NCI-H2227 treated with DMSO at 0.1 percent for 48 hours (cell line): ENCODE results near the gene C8G.

Experiments
- DNase-seq: peaks from one replicate; lab custom pipeline; 2025; lab: John Stamatoyannopoulos, UW

The C8G gene

DNA sequence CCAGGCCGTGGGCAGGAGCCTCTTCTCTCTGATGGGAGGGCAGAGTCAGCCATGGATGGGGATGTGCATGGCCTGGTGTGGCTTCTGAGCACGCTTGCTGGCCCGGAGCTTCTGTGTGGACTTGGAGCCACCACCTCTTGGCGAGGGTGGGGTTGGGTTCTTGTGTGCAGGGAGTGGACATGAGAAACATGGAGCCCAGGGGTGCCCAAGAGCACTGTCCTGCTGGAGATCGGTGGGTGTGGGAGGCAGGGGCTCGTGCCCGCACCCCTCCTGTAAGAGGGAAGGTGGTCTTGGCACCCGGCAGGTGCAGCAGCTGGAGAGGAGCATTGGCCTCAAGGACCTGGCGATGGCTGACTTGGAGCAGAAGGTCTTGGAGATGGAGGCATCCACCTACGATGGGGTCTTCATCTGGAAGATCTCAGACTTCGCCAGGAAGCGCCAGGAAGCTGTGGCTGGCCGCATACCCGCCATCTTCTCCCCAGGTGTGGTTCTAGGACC is 24.3 kb upstream of the C8G start:
- DNase-seq = no peak

- DNase-seq = no peak
Observed at GRCh38 chr9:136921307-136921706, 23.7 kb upstream of the C8G start.

DNA sequence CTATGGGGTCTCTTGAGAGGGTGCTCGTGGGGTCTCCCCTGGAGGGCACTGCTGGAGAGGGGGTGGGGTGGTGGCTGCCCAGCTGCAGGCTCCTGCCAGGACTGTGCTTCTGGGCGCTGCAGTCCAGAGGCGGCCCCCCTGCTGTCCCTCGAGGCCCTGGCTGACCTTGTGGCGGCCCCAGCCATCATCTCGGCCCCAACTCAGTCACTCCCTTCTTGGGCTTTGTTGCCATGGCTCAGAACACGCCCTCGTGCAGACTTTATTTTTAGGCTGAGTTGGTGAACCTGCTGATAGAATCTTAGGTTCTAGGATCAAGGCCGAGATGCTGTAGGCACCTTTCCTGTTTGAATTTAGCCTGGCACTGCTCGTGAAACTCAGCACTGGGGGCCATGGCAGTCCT is 23.3 kb upstream of the C8G start:
- DNase-seq = no peak

DNA sequence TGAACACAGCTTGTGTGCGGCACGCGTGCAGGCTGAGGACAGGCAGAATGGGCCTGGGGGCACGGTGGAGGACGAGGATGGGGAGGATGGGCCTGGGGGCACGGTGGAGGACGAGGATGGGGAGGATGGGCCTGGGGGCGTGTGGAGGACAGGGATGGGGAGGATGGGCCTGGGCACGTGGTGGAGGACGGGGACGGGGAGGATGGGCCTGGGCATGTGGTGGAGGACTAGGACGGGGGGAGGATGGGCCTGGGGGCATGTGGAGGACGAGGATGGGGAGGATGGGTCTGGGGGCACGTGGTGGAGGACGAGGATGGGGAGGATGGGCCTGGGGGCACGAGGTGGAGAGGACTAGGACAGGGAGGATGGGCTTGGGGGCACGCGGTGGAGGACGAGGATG is 22.5 kb upstream of the C8G start:
- DNase-seq = no peak

- DNase-seq = no peak
Observed at GRCh38 chr9:136923881-136924280, 21.2 kb upstream of the C8G start.

DNA sequence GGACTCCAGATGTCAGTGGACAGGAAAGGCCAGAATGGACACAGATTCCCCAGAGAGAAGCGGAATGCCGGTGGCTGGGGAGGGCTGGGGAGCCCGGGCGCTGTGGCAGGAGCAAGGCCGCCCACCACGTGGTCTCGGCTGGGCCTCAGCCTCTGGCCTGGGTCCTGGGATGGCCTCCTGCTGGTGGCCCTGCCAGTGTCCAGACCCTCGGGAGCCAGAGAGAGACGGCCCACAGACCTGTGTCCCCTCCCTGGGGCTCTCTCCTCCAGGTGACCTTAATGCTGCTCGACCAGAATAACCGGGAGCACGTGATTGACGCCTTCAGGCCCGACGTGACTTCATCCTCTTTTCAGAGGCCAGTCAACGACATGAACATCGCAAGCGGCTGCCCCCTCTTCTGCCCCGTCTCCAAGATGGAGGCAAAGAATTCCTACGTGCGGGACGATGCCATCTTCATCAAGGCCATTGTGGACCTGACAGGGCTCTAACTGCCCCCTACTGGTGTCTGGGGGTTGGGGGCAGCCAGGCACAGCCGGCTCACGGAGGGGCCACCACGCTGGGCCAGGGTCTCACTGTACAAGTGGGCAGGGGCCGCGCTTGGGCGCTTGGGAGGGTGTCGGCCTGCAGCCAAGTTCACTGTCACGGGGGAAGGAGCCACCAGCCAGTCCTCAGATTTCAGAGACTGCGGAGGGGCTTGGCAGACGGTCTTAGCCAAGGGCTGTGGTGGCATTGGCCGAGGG is 19.5 kb upstream of the C8G start:
- no peak for DNase-seq

- no peak for DNase-seq
Observed at GRCh38 chr9:136926154-136926704, 18.8 kb upstream of the C8G start.

DNA sequence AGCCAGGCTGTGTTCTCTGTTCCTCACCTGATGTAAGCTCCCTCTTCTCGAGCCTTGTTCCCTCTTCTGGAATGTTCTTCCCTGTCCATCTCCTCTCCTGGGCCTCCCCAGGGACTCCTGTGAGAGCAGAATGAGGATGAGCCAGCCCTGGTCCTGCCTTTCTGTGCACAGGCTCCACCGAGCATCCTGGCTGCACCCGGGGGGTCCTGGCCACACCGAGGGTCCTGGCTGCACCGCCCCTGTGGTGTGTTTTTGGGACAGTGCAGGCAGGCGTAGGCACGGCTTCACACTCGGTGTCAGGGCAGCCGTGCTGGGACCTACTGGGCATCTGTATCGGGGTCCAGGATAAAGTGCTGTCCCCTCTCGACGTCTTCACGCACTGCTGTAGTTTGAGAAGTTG is 18.3 kb upstream of the C8G start:
- DNase-seq = no peak

GRCh38 chr9:136927343-136928271 is 17.4 kb upstream of the C8G start:
- no peak for DNase-seq

GRCh38 chr9:136928591-136928990 is 16.5 kb upstream of the C8G start:
- DNase-seq = no peak

GRCh38 chr9:136930014-136930413 is 15.0 kb upstream of the C8G start:
- DNase-seq = no peak

GRCh38 chr9:136931611-136932130 is 13.4 kb upstream of the C8G start:
- DNase-seq = no peak

GRCh38 chr9:136934277-136934676 is 10.8 kb upstream of the C8G start:
- no peak for DNase-seq

- DNase-seq = no peak
Observed at GRCh38 chr9:136935651-136936050, 9.4 kb upstream of the C8G start.

DNA sequence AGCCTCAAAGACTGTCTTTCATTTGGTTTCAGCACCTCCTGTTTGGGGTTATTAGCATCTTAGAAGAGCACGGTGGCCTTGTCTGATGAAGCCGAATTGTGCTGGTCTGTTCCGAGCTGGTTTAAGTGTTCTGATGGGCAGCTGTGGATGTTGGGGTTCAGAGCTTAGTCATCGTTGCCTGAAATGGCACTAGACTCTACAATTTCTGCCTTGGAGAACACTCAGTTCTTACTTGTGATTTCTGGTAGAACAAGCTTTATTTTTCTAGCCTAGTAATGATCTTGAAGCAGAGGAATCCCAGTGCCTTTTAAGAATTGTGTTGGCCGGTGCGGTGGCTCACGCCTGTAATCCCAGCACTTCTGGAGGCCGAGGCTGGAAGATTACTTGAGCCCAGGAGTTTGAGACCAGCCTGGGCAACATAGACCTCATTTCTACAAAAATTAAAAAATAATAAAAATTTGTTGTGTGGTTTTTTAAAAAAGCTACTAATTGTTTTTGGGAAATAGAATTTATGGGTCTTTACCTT is 8.3 kb upstream of the C8G start:
- no peak for DNase-seq

DNA sequence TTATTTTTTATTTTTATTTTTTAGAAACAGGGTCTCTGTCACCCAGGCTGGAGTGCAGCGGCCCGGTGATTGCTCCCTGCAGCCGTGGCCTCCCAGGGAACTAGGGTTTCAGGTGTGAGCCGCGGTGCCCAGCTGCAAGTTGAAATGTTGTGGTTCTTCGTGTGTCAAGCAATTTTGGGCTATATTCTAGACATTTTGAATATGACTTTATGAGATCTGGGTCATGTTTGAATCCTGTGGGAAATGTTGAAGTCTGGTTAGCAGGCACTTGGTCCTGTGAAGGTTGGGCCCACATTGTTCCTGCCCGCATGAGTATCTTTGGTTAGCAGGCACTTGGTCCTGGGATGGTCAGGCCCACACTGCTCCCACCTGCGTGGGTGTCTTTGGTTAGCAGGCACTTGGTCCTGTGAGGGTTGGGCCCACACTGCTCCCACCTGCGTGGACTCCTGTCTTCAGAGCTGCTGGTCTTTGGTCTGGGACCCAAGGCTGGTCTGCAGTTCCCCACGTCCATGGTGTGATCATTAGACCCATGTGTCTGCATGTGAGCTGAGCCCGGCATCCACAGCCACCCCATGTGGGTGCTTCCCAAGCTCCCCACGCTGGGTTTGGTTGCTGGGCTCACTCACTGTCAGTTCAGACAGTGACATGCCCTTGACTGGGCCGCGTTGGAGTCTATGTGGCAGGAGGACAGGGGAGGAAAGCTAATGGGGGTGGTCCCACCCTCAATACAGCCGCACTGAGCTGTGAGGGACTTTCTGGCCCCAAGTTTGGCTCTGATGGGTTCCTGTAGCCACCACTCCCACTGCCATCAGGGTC is 7.6 kb upstream of the C8G start:
- no peak for DNase-seq

- DNase-seq = no peak
Observed at GRCh38 chr9:136939431-136939995, 5.5 kb upstream of the C8G start.

DNA sequence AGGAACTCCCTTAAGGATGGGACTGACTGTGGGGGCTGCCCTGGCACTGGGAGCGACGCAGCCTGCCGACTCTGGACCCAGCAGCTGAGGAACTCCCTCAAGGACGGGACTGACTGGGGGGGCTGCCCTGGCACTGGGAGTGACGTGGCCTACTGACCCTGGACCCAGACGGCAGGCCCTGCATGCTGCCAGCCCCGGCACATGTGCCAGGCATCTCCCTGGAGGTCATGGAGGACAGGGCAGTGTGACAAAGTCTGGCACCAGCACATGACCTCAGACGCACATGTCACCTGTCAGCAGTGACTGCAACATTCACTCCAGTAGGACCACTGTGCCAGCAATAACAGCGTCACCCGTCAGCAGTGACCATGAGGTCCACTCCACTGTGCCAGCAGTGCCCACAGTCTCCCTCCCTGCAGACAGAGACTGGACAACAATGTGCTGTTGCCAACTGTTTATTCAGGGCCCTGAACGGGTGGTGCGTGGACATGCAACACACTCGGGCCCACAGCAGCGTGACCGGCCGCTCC is 5.0 kb upstream of the C8G start:
- no peak for DNase-seq

- no peak for DNase-seq
Observed at GRCh38 chr9:136940526-136941230, 4.4 kb upstream of the C8G start.
